NCI-H82 treated with DMSO at 0.1 percent for 48 hours (cell line): ENCODE measurements around the gene CDK6.

Experiments
- DNase-seq: peaks from one replicate; lab custom pipeline; 2025; ENCODE audit not compliant: unreplicated experiment; lab: John Stamatoyannopoulos, UW

CDK6 gene

GRCh38 chr7:92714767-92715166 is 121.6 kb downstream of the CDK6 start:
- no peak for DNase-seq

DNA sequence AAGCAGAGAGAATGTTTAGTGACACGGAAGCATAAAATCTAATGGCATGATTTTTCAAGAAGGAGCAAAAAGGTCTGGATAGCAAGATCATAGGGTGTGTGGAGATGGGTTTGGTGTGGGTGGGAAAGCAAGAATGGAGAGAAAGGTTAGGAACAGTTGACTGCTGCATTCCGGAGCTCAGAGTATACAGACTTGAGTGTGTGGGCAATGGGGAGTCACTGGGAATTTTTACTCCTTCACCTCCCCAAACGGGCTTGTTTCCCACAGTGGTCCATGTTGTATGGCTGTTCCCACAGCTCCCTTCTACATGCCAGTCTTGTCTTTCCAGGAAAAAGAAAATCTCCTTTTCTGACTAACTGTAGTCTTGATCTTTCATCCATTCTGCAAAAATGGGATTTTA is 122.1 kb downstream of the CDK6 start:
- DNase-seq: no peak

DNA sequence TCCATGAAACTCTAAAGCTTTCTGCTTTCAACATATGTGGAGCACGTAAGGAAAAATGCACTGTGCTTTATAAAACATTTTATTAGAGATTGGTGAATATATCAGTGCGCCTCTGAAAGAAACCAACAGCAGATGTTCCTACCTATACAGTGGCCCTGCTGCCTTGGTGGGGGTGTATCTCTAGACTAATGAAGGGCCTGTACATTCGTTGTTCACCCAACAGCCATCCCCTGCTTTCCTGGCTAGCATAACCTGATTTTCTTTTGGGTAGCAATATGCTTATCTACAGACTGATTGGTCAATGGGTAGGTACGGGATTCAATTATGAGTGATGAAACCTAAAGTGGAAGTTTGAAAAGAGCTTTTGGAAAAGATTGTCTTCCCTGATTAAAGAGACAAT is 126.5 kb downstream of the CDK6 start:
- DNase-seq: no peak

- no peak for DNase-seq
These were observed 127.2 kb downstream of the CDK6 start for GRCh38 chr7:92709150-92709549.

DNA sequence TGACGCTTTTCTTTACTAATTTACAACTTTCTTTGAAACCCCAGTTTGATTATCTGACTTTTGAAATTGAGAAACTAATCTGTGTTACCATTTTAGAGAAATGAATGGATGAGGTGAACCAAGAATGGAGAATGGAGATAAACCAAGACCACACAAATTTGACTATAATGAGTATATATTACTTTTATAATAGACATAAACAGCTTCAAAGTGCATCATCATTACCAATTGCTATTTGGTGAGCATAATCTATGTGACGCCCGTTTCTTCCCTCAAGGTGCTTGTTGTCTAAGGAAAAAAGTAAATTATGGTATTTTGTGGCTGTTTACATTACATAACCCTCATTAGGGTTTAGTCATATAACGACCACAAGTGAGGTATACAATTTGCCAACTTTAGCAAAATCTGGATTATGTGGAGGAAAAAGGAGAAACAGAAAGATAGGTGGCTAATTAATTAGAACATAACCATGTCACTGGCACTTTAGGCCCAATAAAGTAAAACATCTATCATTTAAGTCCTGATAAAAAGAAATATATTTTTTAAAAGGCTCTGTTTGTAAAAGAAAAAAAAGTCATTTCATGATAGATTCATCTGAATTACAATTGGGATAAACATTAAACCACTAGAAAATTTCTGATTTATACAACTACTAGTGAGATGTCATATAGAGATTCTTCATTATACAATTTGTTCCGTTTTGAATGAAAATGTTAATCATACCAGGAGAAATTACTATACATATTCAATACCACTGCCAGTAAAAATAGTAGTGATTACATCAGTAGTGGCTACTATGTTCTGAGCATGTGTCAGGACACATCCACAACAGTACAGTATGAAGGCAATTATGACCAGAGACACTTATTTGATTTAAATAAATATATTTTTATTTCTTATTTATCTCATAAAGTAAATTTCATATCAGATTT is 128.0 kb downstream of the CDK6 start:
- no peak for DNase-seq

DNA sequence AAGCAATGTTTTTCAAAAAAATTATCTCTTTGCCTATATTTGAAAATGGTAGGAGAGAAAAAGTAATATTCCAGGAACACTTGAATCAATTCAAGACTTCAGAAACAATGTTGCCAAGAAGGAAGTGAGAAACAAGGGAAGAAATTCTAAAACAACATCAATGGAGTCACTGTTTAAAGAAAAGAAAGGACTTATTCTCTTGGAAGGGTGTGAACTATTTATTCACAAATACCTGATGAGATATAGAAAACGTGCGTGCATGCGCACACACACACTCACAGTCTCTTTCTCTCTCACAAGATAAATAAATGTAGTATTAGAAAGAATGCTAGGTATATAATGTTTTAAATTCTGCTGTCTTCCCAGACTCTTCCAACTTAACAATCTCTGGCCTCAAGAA is 128.9 kb downstream of the CDK6 start:
- DNase-seq: no peak

GRCh38 chr7:92706563-92706962 is 129.8 kb downstream of the CDK6 start:
- no peak for DNase-seq

- DNase-seq: no peak
These were observed 130.5 kb downstream of the CDK6 start for GRCh38 chr7:92705831-92706230.

GRCh38 chr7:92704858-92705257 is 131.5 kb downstream of the CDK6 start:
- no peak for DNase-seq

GRCh38 chr7:92702535-92702934 is 133.8 kb downstream of the CDK6 start:
- no peak for DNase-seq

DNA sequence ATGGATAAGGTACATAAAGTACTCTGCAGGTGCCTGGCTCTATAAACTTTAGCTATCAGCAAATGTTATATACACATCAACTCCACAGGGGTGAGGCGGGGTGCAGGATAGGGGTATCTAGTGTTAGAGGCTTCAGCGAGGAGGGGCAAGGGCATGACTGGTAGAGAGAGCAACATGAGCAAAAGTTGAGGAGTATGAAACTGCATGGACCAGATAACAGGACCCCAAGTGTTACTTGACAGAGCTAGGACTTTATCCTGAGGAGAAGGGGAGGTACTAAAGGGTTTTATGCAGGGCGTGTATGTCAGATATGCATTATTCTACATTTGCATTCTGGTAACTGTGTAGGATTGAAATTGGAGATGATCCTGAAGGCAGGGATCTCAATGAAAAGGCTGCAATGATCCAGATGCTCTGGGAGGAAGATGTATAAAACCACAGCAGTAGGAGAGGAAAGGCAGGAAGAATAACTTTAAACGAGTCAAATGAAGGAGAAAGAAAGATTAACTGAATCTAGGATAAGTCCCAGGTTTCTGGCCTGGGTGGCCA is 136.3 kb downstream of the CDK6 start:
- DNase-seq: no peak

- DNase-seq: no peak
These were observed 136.8 kb downstream of the CDK6 start for GRCh38 chr7:92699560-92699959.

DNA sequence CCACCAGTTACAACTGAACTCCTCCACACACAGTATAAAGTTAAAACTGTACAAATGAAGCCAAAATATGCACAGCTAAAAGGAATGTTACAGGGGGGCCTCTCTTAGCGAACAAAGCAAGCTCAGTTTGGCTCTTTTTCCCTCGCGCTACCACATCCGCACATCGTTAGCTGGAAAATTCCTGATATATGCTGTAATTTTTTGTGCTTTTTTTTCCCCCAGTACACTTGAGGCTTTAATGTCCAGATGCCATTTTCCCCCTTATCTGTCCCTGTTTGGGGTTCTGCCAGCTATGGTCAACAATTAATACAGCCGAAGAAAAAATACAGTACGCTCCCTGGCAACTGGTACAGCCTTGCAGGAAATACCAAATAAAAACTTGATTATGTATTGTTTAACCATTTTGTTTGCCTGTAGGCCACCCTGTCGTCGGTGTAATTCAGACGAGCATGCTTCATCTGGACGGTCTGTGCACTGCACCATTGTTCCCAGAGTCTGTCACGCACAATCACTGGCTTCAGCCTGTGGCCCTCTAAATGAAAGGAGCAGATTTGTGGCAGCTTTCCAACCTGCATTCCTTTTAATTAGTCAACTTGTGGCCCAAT is 138.0 kb downstream of the CDK6 start:
- DNase-seq: no peak

- DNase-seq: no peak
These were observed 139.0 kb downstream of the CDK6 start for GRCh38 chr7:92697414-92697813.

- DNase-seq: no peak
These were observed 139.4 kb downstream of the CDK6 start for GRCh38 chr7:92697012-92697411.

DNA sequence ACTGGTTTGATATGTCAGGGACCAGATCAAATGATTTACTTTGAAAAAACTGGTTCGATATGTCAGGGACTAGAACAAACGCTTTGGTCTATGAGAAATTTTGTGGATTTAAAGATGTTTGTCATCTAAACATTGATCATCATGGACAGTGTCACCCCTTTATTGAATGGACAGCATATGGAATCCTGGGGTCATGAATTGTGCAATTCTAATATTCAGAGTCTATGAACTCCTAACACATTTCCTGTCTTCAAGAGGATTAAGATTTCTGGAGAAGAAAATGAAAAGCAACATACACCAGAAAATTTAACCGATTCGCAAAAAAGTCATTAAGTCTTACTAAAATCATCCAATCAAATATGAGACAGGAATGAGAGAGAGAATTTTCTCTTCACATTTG is 139.8 kb downstream of the CDK6 start:
- DNase-seq: no peak

- no peak for DNase-seq
These were observed 140.8 kb downstream of the CDK6 start for GRCh38 chr7:92695308-92696261.

DNA sequence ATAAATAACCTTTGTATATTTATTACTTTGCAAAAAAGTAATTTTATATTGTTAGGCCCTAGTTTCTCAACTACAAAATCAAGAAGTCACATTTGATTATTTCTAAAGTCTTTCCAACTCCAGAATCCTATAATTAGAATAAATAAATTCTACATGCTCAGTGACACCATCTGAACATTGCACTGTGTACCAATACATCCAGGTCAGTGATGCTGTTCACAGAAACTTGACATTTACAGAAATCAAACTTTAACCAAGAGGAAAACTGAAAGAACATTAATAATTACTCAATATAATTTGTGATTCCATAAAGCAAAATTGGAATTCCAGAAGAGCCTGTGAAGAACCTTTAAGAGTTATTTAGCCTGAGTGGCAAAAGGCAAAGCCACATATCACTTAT is 142.2 kb downstream of the CDK6 start:
- no peak for DNase-seq

GRCh38 chr7:92693519-92693918 is 142.9 kb downstream of the CDK6 start:
- no peak for DNase-seq

- DNase-seq: no peak
These were observed 144.8 kb downstream of the CDK6 start for GRCh38 chr7:92691578-92691977.
